HEK293 (cell line): ENCODE data around the gene TTC7B.
A peak's percentile ranks its signal among the peaks of the same experiment; 100 is the strongest.

Experiments
- CTCF ChIA-PET: fragments of 350-600 bp; formaldehyde crosslinking; extraction: SDS; loops from one replicate; lab custom pipeline; 2021; ENCODE audit warnings: antibody characterized with exemption; lab: Yijun Ruan, JAX
- POLR2A ChIA-PET: fragments of 300-600 bp; formaldehyde crosslinking; extraction: SDS; loops from one replicate; lab custom pipeline; 2020; ENCODE audit warnings: antibody characterized with exemption, inconsistent platforms; lab: Yijun Ruan, JAX
- H3K27ac ChIP-seq: fragments of 200-500 bp; sonication (Bioruptor generic); 2 replicates; pipeline ENCODE4 v1.5.1; 2014; ENCODE audit warnings: low read depth, low read length, control low read depth, inconsistent platforms; ENCODE audit errors: extremely low read depth
- H3K36me3 ChIP-seq, 2 experiments: fragments of 200-500 bp in 1 of 2; sonication (Bioruptor generic) in 1 of 2; 1 replicate in 1 of 2; 2 replicates in 1 of 2; pipeline ENCODE4 v1.5.1; 2014 to 2017; ENCODE audit warnings: inconsistent platforms in 2 of 2, low read length in 2 of 2; ENCODE audit not compliant: control insufficient read depth in 2 of 2, insufficient read depth in 1 of 2
- H3K4me1 ChIP-seq: fragments of 200-500 bp; sonication (Bioruptor generic); 2 replicates; pipeline ENCODE4 v1.5.1; 2014; ENCODE audit warnings: mild to moderate bottlenecking, low read length, inconsistent platforms; ENCODE audit not compliant: control insufficient read depth, insufficient read depth
- H3K4me3 ChIP-seq: 2 replicates; pipeline ENCODE4 v1.5.1; 2011; ENCODE audit warnings: low read depth, mild to moderate bottlenecking, control low read depth, low read length, moderate library complexity
- H3K9me3 ChIP-seq: fragments of 200-500 bp; sonication (Bioruptor generic); 2 replicates; pipeline ENCODE4 v1.5.1; 2014; ENCODE audit warnings: low read depth, low read length, inconsistent platforms; ENCODE audit not compliant: control insufficient read depth, insufficient read depth
- PATZ1 ChIP-seq: fragments of 450-650 bp; formaldehyde crosslinking; IDR thresholded peaks from 2 replicates; pipeline ENCODE4 v1.5.1; 2016; ENCODE audit warnings: missing biosample characterization, missing genetic modification characterization
- PRDM4 ChIP-seq: fragments of 450-650 bp; formaldehyde crosslinking; IDR thresholded peaks from 2 replicates; pipeline ENCODE4 v1.5.1; 2017; ENCODE audit warnings: missing biosample characterization, missing genetic modification characterization
- SCRT2 ChIP-seq: fragments of 450-650 bp; formaldehyde crosslinking; IDR thresholded peaks from 2 replicates; pipeline ENCODE4 v1.5.1; 2016; ENCODE audit warnings: missing biosample characterization, missing genetic modification characterization
- SP2 ChIP-seq: fragments of 450-650 bp; formaldehyde crosslinking; IDR thresholded peaks from 2 replicates; pipeline ENCODE4 v1.5.1; 2016; ENCODE audit warnings: missing biosample characterization, missing genetic modification characterization
- YY1 ChIP-seq: fragments of 450-650 bp; formaldehyde crosslinking; IDR thresholded peaks from 2 replicates; pipeline ENCODE4 v1.5.1; 2018; ENCODE audit warnings: missing biosample characterization, missing genetic modification characterization
- ZFP41 ChIP-seq: fragments of 450-650 bp; formaldehyde crosslinking; IDR thresholded peaks from 2 replicates; pipeline ENCODE4 v1.5.1; 2016; ENCODE audit warnings: missing biosample characterization, missing genetic modification characterization, borderline replicate concordance
- ZNF10 ChIP-seq: fragments of 450-650 bp; formaldehyde crosslinking; IDR thresholded peaks from 2 replicates; pipeline ENCODE4 v1.5.1; 2017; ENCODE audit warnings: missing biosample characterization, missing genetic modification characterization
- ZNF132 ChIP-seq: fragments of 450-650 bp; formaldehyde crosslinking; IDR thresholded peaks from 2 replicates; pipeline ENCODE4 v1.5.1; 2017; ENCODE audit warnings: missing biosample characterization, missing genetic modification characterization, borderline replicate concordance
- ZNF133 ChIP-seq: fragments of 450-650 bp; formaldehyde crosslinking; IDR thresholded peaks from 2 replicates; pipeline ENCODE4 v1.5.1; 2016; ENCODE audit warnings: missing biosample characterization, missing genetic modification characterization
- ZNF175 ChIP-seq: fragments of 450-650 bp; formaldehyde crosslinking; IDR thresholded peaks from 2 replicates; pipeline ENCODE4 v1.5.1; 2016; ENCODE audit warnings: missing biosample characterization, missing genetic modification characterization
- ZNF184 ChIP-seq: fragments of 450-650 bp; IDR thresholded peaks from 2 replicates; pipeline ENCODE4 v1.5.1; 2018; ENCODE audit warnings: missing biosample characterization, mild to moderate bottlenecking, missing genetic modification characterization
- ZNF248 ChIP-seq: fragments of 450-650 bp; formaldehyde crosslinking; IDR thresholded peaks from 2 replicates; pipeline ENCODE4 v1.5.1; 2017; ENCODE audit warnings: missing biosample characterization, missing genetic modification characterization
- ZNF404 ChIP-seq: fragments of 450-650 bp; formaldehyde crosslinking; IDR thresholded peaks from 2 replicates; pipeline ENCODE4 v1.5.1; 2017; ENCODE audit warnings: missing biosample characterization, missing genetic modification characterization
- ZNF426 ChIP-seq: fragments of 450-650 bp; formaldehyde crosslinking; IDR thresholded peaks from 2 replicates; pipeline ENCODE4 v1.5.1; 2017; ENCODE audit warnings: missing biosample characterization, missing genetic modification characterization, mild to moderate bottlenecking, inconsistent platforms, moderate library complexity
- ZNF529 ChIP-seq: fragments of 450-650 bp; formaldehyde crosslinking; IDR thresholded peaks from 2 replicates; pipeline ENCODE4 v1.5.1; 2017; ENCODE audit warnings: missing genetic modification characterization, missing biosample characterization; ENCODE audit not compliant: insufficient replicate concordance
- ZNF654 ChIP-seq: fragments of 450-650 bp; formaldehyde crosslinking; IDR thresholded peaks from 2 replicates; pipeline ENCODE4 v1.5.1; 2016; ENCODE audit warnings: low read depth, missing biosample characterization, missing genetic modification characterization
- ZSCAN23 ChIP-seq: fragments of 450-650 bp; formaldehyde crosslinking; IDR thresholded peaks from 2 replicates; pipeline ENCODE4 v1.5.1; 2016; ENCODE audit warnings: missing biosample characterization, missing genetic modification characterization
- TF ChIP-seq, protein P1 (sequence below): fragments of 450-650 bp; formaldehyde crosslinking; IDR thresholded peaks from 2 replicates; pipeline ENCODE4 v1.5.1; 2016; ENCODE audit warnings: missing biosample characterization, missing genetic modification characterization

Gene TTC7B

DNA sequence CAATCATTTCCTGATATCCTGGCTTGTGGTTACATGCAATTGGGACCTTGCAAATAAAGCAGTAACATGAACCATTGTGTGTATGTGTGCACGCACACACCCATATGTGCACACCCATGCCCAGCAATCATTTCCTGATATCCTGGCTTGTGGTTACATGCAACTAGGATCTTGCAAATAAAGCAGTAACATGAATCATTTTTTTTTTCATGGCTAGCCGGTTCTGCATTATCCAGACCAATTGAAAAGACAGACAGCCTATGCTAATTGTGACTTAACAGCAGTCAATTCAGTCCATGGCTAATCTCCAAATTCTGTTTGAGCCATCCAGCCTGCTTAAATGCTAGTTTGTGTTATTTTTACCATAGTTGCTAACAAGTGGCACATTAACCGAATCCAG, 134.3 kb downstream of the TTC7B start:
- CTCF ChIA-PET = interaction anchor here (0.7 to 1.6 kb wide), 2 partner anchors 16 to 19 kb away, joined by 4 to 7 read pairs; no protein-coding TSS in a partner anchor
- H3K9me3 ChIP-seq = no peaks in the 10 kb centered on the region
- 0 out of 2 replicates have a peak, but pooled peaks have one; percentile 10 for TF ChIP-seq SCRT2 (tag by site-specific recombination)
- TF ChIP-seq YY1 (tag by site-specific recombination) = no peak
- H3K4me1 ChIP-seq = no peaks in the 10 kb centered on the region
- peaks cover 0 to 17% of the 10 kb centered on the region in 2 experiments; a peak in 2 of 3 replicates for H3K36me3 ChIP-seq
- no peak overlapping the region for H3K27ac ChIP-seq
- no peak overlapping the region for H3K4me3 ChIP-seq
- POLR2A ChIA-PET = no interaction called here

- Histone ChIP-seq H3K27ac (no peak overlapping the region), H3K36me3 (peaks cover 0 to 36% of the 10 kb centered on the region in 2 experiments; a peak in 1 of 3 replicates), H3K4me3 (no peak overlapping the region), H3K4me1 (no peaks in the 10 kb centered on the region), H3K9me3 (no peaks in the 10 kb centered on the region)
- CTCF ChIA-PET = no interaction called here
- POLR2A ChIA-PET = no interaction called here
- no peak for TF ChIP-seq ZSCAN23 (tag by site-specific recombination)
- TF ChIP-seq ZFP41 (tag by site-specific recombination) = no peak
- no peak for TF ChIP-seq ZNF10 (tag by site-specific recombination)
- TF ChIP-seq PRDM4 (tag by site-specific recombination) = no peak
- TF ChIP-seq ZNF132 (tag by site-specific recombination) = no peak
- TF ChIP-seq, protein P1, sequence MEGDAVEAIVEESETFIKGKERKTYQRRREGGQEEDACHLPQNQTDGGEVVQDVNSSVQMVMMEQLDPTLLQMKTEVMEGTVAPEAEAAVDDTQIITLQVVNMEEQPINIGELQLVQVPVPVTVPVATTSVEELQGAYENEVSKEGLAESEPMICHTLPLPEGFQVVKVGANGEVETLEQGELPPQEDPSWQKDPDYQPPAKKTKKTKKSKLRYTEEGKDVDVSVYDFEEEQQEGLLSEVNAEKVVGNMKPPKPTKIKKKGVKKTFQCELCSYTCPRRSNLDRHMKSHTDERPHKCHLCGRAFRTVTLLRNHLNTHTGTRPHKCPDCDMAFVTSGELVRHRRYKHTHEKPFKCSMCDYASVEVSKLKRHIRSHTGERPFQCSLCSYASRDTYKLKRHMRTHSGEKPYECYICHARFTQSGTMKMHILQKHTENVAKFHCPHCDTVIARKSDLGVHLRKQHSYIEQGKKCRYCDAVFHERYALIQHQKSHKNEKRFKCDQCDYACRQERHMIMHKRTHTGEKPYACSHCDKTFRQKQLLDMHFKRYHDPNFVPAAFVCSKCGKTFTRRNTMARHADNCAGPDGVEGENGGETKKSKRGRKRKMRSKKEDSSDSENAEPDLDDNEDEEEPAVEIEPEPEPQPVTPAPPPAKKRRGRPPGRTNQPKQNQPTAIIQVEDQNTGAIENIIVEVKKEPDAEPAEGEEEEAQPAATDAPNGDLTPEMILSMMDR (tag by site-specific recombination) = no peak
- TF ChIP-seq ZNF175 (tag by site-specific recombination) = no peak
- TF ChIP-seq ZNF133 (tag by site-specific recombination) = no peak
- TF ChIP-seq ZNF426 (tag by site-specific recombination) = no peak
- no peak for TF ChIP-seq ZNF404 (tag by site-specific recombination)
- no peak for TF ChIP-seq ZNF184 (tag by site-specific recombination)
- TF ChIP-seq ZNF248 = no peak
- TF ChIP-seq PATZ1 (tag by site-specific recombination) = no peak
- no peak for TF ChIP-seq SP2
- TF ChIP-seq ZNF529 (tag by site-specific recombination) = no peak
- no peak for TF ChIP-seq ZNF654 (tag by site-specific recombination)
Measured at GRCh38 chr14:90678846-90679362, 137.3 kb downstream of the TTC7B start.
